ENCODE measurements around the gene SPCS1. TPM values are rescaled to one million over a fixed set of nuclear protein-coding genes. Genes with fewer than 3 reads are reported as not detected.

Gene SPCS1
- total RNA-seq, 1 experiment from 2014 or later: 133 TPM

- H3K27me3 ChIP-seq (ENCODE audit: low read length): no peaks in the 10 kb centered on the region
- H3K9ac ChIP-seq (ENCODE audit: low read length): no peak overlapping the region
- H3K9me3 ChIP-seq (ENCODE audit: low read length): no peaks in the 10 kb centered on the region
- H2AFZ ChIP-seq (ENCODE audit: low read length): no peak overlapping the region
- H3K4me3 ChIP-seq (ENCODE audit: low read length): no peak overlapping the region
- H3K4me1 ChIP-seq (ENCODE audit: insufficient read depth, low read length): no peaks in the 10 kb centered on the region
- DNase-seq (no peak), ATAC-seq (no peak)
- H4K20me1 ChIP-seq (ENCODE audit: low read length): no peaks in the 10 kb centered on the region
- ChIA-PET POLR2A (ENCODE audit: unreplicated experiment) (no interaction called here), CTCF (interaction anchor here (0.7 kb wide), 1 partner anchor 188 kb away, joined by 11 read pairs; no protein-coding TSS in a partner anchor)
- no peaks in the 10 kb centered on the region for H3K9me2 ChIP-seq (replicated peaks; ENCODE audit: low read length)
- H3F3A ChIP-seq (ENCODE audit: low read length, unreplicated experiment): no peaks in the 10 kb centered on the region
- H3K79me2 ChIP-seq (ENCODE audit: low read length): no peaks in the 10 kb centered on the region
- H3K27ac ChIP-seq (ENCODE audit: low read length): no peak overlapping the region
- peaks cover 50% of the 10 kb centered on the region for H3K36me3 ChIP-seq (ENCODE audit: low read depth, low read length)
- no peak overlapping the region for H3K4me2 ChIP-seq (ENCODE audit: low read length)
- intact Hi-C loops (cut with micrococcal nuclease): loop anchor here (5.0 kb wide), 2 partner anchors 189 to 329 kb away; no protein-coding TSS in a partner anchor
- no peak for TF ChIP-seq EZH2phosphoT487 (IDR thresholded peaks at IDR 0.05; ENCODE audit: borderline replicate concordance, low read length)
- TF ChIP-seq CTCF (conservative IDR thresholded peaks at IDR 0.05; ENCODE audit: low read depth, low read length): no peak
- TF ChIP-seq EZH2 (IDR thresholded peaks at IDR 0.05; ENCODE audit: low read length, unreplicated experiment): no peak
- no TSS peak for BruUV-seq (replicated peaks)
Observed at GRCh38 chr3:52743721-52744120, 37.8 kb downstream of the SPCS1 start.

DNA sequence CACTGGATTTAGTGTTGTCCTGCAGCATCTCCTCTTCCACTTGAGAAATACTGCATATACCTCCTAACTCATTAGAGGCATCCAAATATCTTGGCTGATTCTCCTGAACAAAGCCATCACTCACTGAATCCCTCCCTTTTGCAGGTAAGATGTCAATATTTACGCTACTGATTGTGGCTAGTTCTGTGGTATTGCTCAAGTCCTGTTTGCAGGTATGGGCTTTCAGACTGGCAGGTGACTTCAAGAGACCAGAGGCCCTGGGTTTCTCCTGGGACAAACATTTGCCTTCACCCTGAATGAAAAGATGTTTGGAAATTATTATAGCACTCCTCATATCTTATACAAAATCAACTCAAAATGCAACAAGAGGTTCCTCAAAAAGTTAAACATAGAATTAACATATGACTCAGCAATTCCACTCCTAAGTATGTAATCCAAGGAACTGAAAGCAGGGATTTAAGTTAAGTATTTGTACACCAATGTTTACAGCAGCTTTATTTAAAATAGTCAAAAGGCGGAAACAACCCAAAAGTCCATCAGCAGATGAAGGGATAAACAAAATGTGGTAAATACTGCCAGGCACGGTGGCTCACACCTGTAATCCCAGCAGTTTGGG is 46.2 kb downstream of the SPCS1 start:
- TF ChIP-seq CTCF (conservative IDR thresholded peaks at IDR 0.05; ENCODE audit: low read depth, low read length) (no peak), EZH2phosphoT487 (IDR thresholded peaks at IDR 0.05; ENCODE audit: borderline replicate concordance, low read length) (no peak), EZH2 (IDR thresholded peaks at IDR 0.05; ENCODE audit: low read length, unreplicated experiment) (no peak)
- Histone ChIP-seq H3K36me3 (ENCODE audit: low read depth, low read length) (peaks cover 43% of the 10 kb centered on the region), H3K9me2 (replicated peaks; ENCODE audit: low read length) (no peaks in the 10 kb centered on the region), H2AFZ (ENCODE audit: low read length) (no peak overlapping the region), H3K4me1 (ENCODE audit: insufficient read depth, low read length) (no peaks in the 10 kb centered on the region), H3K9ac (ENCODE audit: low read length) (no peak overlapping the region), H3K27ac (ENCODE audit: low read length) (no peak overlapping the region), H3K9me3 (ENCODE audit: low read length) (no peaks in the 10 kb centered on the region), H3K79me2 (ENCODE audit: low read length) (no peaks in the 10 kb centered on the region), H4K20me1 (ENCODE audit: low read length) (no peaks in the 10 kb centered on the region), H3K4me3 (ENCODE audit: low read length) (no peak overlapping the region), H3K27me3 (ENCODE audit: low read length) (no peaks in the 10 kb centered on the region), H3K4me2 (ENCODE audit: low read length) (no peak overlapping the region), H3F3A (ENCODE audit: low read length, unreplicated experiment) (no peaks in the 10 kb centered on the region)
- ChIA-PET CTCF (no interaction called here), POLR2A (ENCODE audit: unreplicated experiment) (no interaction called here)
- ATAC-seq (no peak), DNase-seq (no peak)
- intact Hi-C loops (cut with micrococcal nuclease): no loop called here
- no TSS peak for BruUV-seq (replicated peaks)

- BruUV-seq (replicated peaks): no TSS peak
- no peaks in the 10 kb centered on the region for H3K27me3 ChIP-seq (ENCODE audit: low read length)
- H3K79me2 ChIP-seq (ENCODE audit: low read length): no peaks in the 10 kb centered on the region
- H2AFZ ChIP-seq (ENCODE audit: low read length): no peak overlapping the region
- no peaks in the 10 kb centered on the region for H4K20me1 ChIP-seq (ENCODE audit: low read length)
- H3F3A ChIP-seq (ENCODE audit: low read length, unreplicated experiment): no peaks in the 10 kb centered on the region
- CTCF ChIA-PET: no interaction called here
- no peak overlapping the region for H3K4me2 ChIP-seq (ENCODE audit: low read length)
- peaks cover 43% of the 10 kb centered on the region for H3K36me3 ChIP-seq (ENCODE audit: low read depth, low read length)
- no peak for DNase-seq
- no peaks in the 10 kb centered on the region for H3K9me3 ChIP-seq (ENCODE audit: low read length)
- H3K9ac ChIP-seq (ENCODE audit: low read length): no peak overlapping the region
- POLR2A ChIA-PET (ENCODE audit: unreplicated experiment): no interaction called here
- no peak for ATAC-seq
- no peak for TF ChIP-seq EZH2 (IDR thresholded peaks at IDR 0.05; ENCODE audit: low read length, unreplicated experiment)
- no peak for TF ChIP-seq CTCF (conservative IDR thresholded peaks at IDR 0.05; ENCODE audit: low read depth, low read length)
- TF ChIP-seq EZH2phosphoT487 (IDR thresholded peaks at IDR 0.05; ENCODE audit: borderline replicate concordance, low read length): no peak
- no peaks in the 10 kb centered on the region for H3K9me2 ChIP-seq (replicated peaks; ENCODE audit: low read length)
- intact Hi-C loops (cut with micrococcal nuclease): no loop called here
- H3K4me1 ChIP-seq (ENCODE audit: insufficient read depth, low read length): no peaks in the 10 kb centered on the region
- no peak overlapping the region for H3K27ac ChIP-seq (ENCODE audit: low read length)
- no peak overlapping the region for H3K4me3 ChIP-seq (ENCODE audit: low read length)
Observed at GRCh38 chr3:52754373-52754772, 48.5 kb downstream of the SPCS1 start.
